IMR-90 (cell line): ENCODE measurements around the gene FKBP4. TPM values are rescaled to one million over a fixed set of nuclear protein-coding genes. Genes with fewer than 3 reads are reported as not detected.

Experiments
- ATAC-seq: fragments of 200-7000 bp; cut with Tn5 transposase; 2 replicates; pipeline ENCODE4 v1.9.1; 2020; ENCODE audit warnings: low read depth, mild to moderate bottlenecking, moderate library complexity
- BruUV-seq: library from RNA; stranded (reverse); fragments of 400-500 nt; replicated peaks from 2 replicates; lab custom pipeline; 2021; lab: Mats Ljungman, UMichigan
- CTCF ChIA-PET: fragments of 300-600 bp; formaldehyde crosslinking; extraction: SDS; loops from one replicate; lab custom pipeline; 2021; ENCODE audit warnings: antibody characterized with exemption; lab: Yijun Ruan, JAX
- POLR2A ChIA-PET: fragments of 300-600 bp; sonication (Branson Sonifier 250); formaldehyde crosslinking; loops from one replicate; lab custom pipeline; 2022; ENCODE audit warnings: antibody characterized with exemption; ENCODE audit not compliant: unreplicated experiment; lab: Charles Lee
- DNase-seq: peaks from one replicate; pipeline ENCODE4 v3.0.0; 2013
- H2AFZ ChIP-seq: replicated peaks from 2 replicates; pipeline ENCODE3; 2013; ENCODE audit warnings: low read length, mild to moderate bottlenecking; ENCODE audit not compliant: poor library complexity
- H2AK5ac ChIP-seq: 2 replicates; pipeline ENCODE4 v1.6.1; 2013; ENCODE audit warnings: low read depth, low read length, inconsistent platforms
- H2AK9ac ChIP-seq: replicated peaks from 2 replicates; pipeline ENCODE3; 2013; ENCODE audit warnings: mild to moderate bottlenecking, low read depth, low read length, moderate library complexity; ENCODE audit not compliant: poor library complexity
- H2BK120ac ChIP-seq: 2 replicates; pipeline ENCODE4 v1.6.1; 2013; ENCODE audit warnings: low read depth, low read length, inconsistent platforms
- H2BK15ac ChIP-seq: 3 replicates; pipeline ENCODE4 v1.6.1; 2013; ENCODE audit warnings: low read depth, low read length, inconsistent platforms
- H2BK20ac ChIP-seq: 2 replicates; pipeline ENCODE4 v1.6.1; 2013; ENCODE audit warnings: low read depth, mild to moderate bottlenecking, inconsistent platforms, low read length, moderate library complexity
- H2BK5ac ChIP-seq: 2 replicates; pipeline ENCODE4 v1.6.1; 2013; ENCODE audit warnings: mild to moderate bottlenecking, low read depth, low read length, inconsistent platforms; ENCODE audit not compliant: poor library complexity, severe bottlenecking
- H3K14ac ChIP-seq: replicated peaks from 2 replicates; pipeline ENCODE4 v1.6.1; 2013; ENCODE audit warnings: low read depth, low read length, inconsistent platforms
- H3K18ac ChIP-seq: 2 replicates; pipeline ENCODE4 v1.6.1; 2013; ENCODE audit warnings: low read depth, low read length, control low read depth
- H3K23ac ChIP-seq: 2 replicates; pipeline ENCODE4 v1.6.1; 2013; ENCODE audit warnings: low read depth, low read length, inconsistent platforms
- H3K27ac ChIP-seq: 2 replicates; pipeline ENCODE4 v1.5.1; 2013; ENCODE audit warnings: mild to moderate bottlenecking, control low read depth, low read length; ENCODE audit not compliant: insufficient read depth
- H3K27me3 ChIP-seq: 2 replicates; pipeline ENCODE4 v1.6.1; 2013; ENCODE audit warnings: low read length; ENCODE audit not compliant: control insufficient read depth, insufficient read depth
- H3K36me3 ChIP-seq: 2 replicates; pipeline ENCODE4 v1.6.1; 2013; ENCODE audit warnings: low read length, mixed read lengths; ENCODE audit not compliant: control insufficient read depth, insufficient read depth
- H3K4ac ChIP-seq: 2 replicates; pipeline ENCODE4 v1.6.1; 2013; ENCODE audit warnings: low read depth, low read length, inconsistent platforms
- H3K4me1 ChIP-seq: 2 replicates; pipeline ENCODE4 v1.6.1; 2013; ENCODE audit warnings: low read length, mixed read lengths; ENCODE audit not compliant: control insufficient read depth, insufficient read depth
- H3K4me2 ChIP-seq: 2 replicates; pipeline ENCODE4 v1.6.1; 2013; ENCODE audit warnings: low read depth, mild to moderate bottlenecking, control low read depth, low read length, moderate library complexity
- H3K4me3 ChIP-seq: 2 replicates; pipeline ENCODE4 v1.5.1; 2013; ENCODE audit warnings: low read depth, mild to moderate bottlenecking, control low read depth, low read length, moderate library complexity; ENCODE audit not compliant: insufficient read depth
- H3K56ac ChIP-seq: 2 replicates; pipeline ENCODE4 v1.6.1; 2013; ENCODE audit warnings: low read length, inconsistent platforms; ENCODE audit not compliant: insufficient read depth; ENCODE audit errors: extremely low read depth
- H3K79me1 ChIP-seq, 2 experiments: 2 replicates each; pipeline ENCODE4 v1.6.1; 2013; ENCODE audit warnings: low read length in 2 of 2, inconsistent platforms in 1 of 2, low read depth in 1 of 2
- H3K9ac ChIP-seq: 2 replicates; pipeline ENCODE4 v1.6.1; 2013; ENCODE audit warnings: low read depth, low read length, control low read depth
- H3K9me1 ChIP-seq: 2 replicates; pipeline ENCODE4 v1.6.1; 2013; ENCODE audit warnings: low read length, inconsistent platforms; ENCODE audit not compliant: insufficient read depth
- H3K9me3 ChIP-seq: 2 replicates; pipeline ENCODE4 v1.6.1; 2013; ENCODE audit warnings: low read length; ENCODE audit not compliant: control insufficient read depth, insufficient read depth
- H4K20me1 ChIP-seq: 2 replicates; pipeline ENCODE4 v1.6.1; 2013; ENCODE audit warnings: low read length, inconsistent platforms; ENCODE audit not compliant: insufficient read depth
- H4K5ac ChIP-seq: 2 replicates; pipeline ENCODE4 v1.6.1; 2013; ENCODE audit warnings: mild to moderate bottlenecking, low read depth, low read length, control low read depth
- H4K8ac ChIP-seq, 2 experiments: 2 replicates each; pipeline ENCODE4 v1.6.1; 2013; ENCODE audit warnings: low read depth in 2 of 2, low read length in 2 of 2, control low read depth in 1 of 2, inconsistent platforms in 1 of 2
- H4K91ac ChIP-seq: 2 replicates; pipeline ENCODE4 v1.6.1; 2013; ENCODE audit warnings: low read depth, low read length, inconsistent platforms; ENCODE audit not compliant: insufficient read depth
- BHLHE40 ChIP-seq: fragments of 150-350 bp; IDR thresholded peaks from 2 replicates; pipeline ENCODE4 v1.6.1; 2016; ENCODE audit warnings: mild to moderate bottlenecking, low read depth, low read length
- CEBPB ChIP-seq: IDR thresholded peaks from 2 replicates; pipeline ENCODE4 v1.6.1; 2012; ENCODE audit warnings: low read depth, low read length, improper control_type of control experiment
- CHD1 ChIP-seq: IDR thresholded peaks from 2 replicates; pipeline ENCODE4 v1.6.1; 2012; ENCODE audit warnings: low read depth, low read length, improper control_type of control experiment
- CTCF ChIP-seq: conservative IDR thresholded peaks from 2 replicates; pipeline ENCODE4 v1.5.1; 2012; ENCODE audit warnings: mild to moderate bottlenecking, low read depth, low read length, improper control_type of control experiment
- FOS ChIP-seq: fragments of 150-350 bp; IDR thresholded peaks from 2 replicates; pipeline ENCODE4 v1.6.1; 2016; ENCODE audit warnings: low read depth, low read length
- MAFK ChIP-seq: IDR thresholded peaks from 2 replicates; pipeline ENCODE4 v1.6.1; 2012; ENCODE audit warnings: low read depth, low read length, improper control_type of control experiment
- MAZ ChIP-seq: IDR thresholded peaks from 2 replicates; pipeline ENCODE4 v1.6.1; 2012; ENCODE audit warnings: low read depth, mild to moderate bottlenecking, low read length, improper control_type of control experiment, moderate library complexity, borderline replicate concordance
- MXI1 ChIP-seq: IDR thresholded peaks from 2 replicates; pipeline ENCODE4 v1.6.1; 2012; ENCODE audit warnings: low read depth, mild to moderate bottlenecking, low read length, moderate library complexity, borderline replicate concordance
- NFE2L2 ChIP-seq: fragments of 150-350 bp; IDR thresholded peaks from 2 replicates; pipeline ENCODE4 v1.6.1; 2016; ENCODE audit warnings: low read depth, mild to moderate bottlenecking, low read length
- POLR2A ChIP-seq: IDR thresholded peaks from 2 replicates; pipeline ENCODE4 v1.6.1; 2012; ENCODE audit warnings: mild to moderate bottlenecking, low read depth, low read length
- RAD21 ChIP-seq: IDR thresholded peaks from 2 replicates; pipeline ENCODE4 v1.6.1; 2012; ENCODE audit warnings: low read length, improper control_type of control experiment
- RCOR1 ChIP-seq: IDR thresholded peaks from 2 replicates; pipeline ENCODE4 v1.6.1; 2012; ENCODE audit warnings: mild to moderate bottlenecking, low read length, improper control_type of control experiment; ENCODE audit not compliant: insufficient replicate concordance
- RFX5 ChIP-seq: IDR thresholded peaks from 2 replicates; pipeline ENCODE4 v1.8.0; 2012; ENCODE audit warnings: low read depth, mild to moderate bottlenecking, low read length, moderate library complexity
- SMC3 ChIP-seq: fragments of 150-350 bp; IDR thresholded peaks from 2 replicates; pipeline ENCODE4 v1.6.1; 2016; ENCODE audit warnings: low read depth, mild to moderate bottlenecking, antibody characterized with exemption, low read length, moderate library complexity
- WGBS, 2 experiments: methylation state at CpG; one replicate each; pipeline versions ENCODE4 v1.1.5 to v1.1.7; 2013; ENCODE audit warnings: missing lambda C conversion rate in 2 of 2; ENCODE audit not compliant: insufficient read length in 1 of 2; ENCODE audit errors: extremely low coverage in 2 of 2; 5-methylcytosine and 5-hydroxymethylcytosine counted together
- dilution Hi-C: fragments of 300-500 bp; cut with HindIII; formaldehyde crosslinking; loops from one replicate; pipeline ENCODE4 v1.14.3; 2018; ENCODE audit warnings: low sequenced_read_pairs; ENCODE audit not compliant: unreplicated experiment
- in situ Hi-C: fragments of 300-500 bp; cut with MboI; formaldehyde crosslinking; loops from 3 replicates; pipeline ENCODE4 v1.14.3; 2019; ENCODE audit warnings: low sequenced_read_pairs, inconsistent platforms, mixed read lengths
- intact Hi-C: fragments of 100-400 bp; cut with micrococcal nuclease; formaldehyde crosslinking; loops from 2 replicates; pipeline ENCODE4 v1.10.0; 2022
- polyA plus RNA-seq, 3 experiments: library from polyadenylated mRNA; depleted of rRNA; stranded (reverse); fragments of >200 nt; gene quantifications; 2 replicates each; pipeline ENCODE4 v1.2.3, GENCODE V29; 2012; ENCODE audit warnings: low replicate concordance in 1 of 3
- total RNA-seq: library from RNA; depleted of rRNA; stranded (reverse); fragments of >200 nt; gene quantifications from 2 replicates; pipeline ENCODE4 v1.2.3, GENCODE V29; 2012
- TF ChIP-seq, protein P1 (sequence below): fragments of 150-350 bp; IDR thresholded peaks from 2 replicates; pipeline ENCODE4 v1.6.1; 2017; ENCODE audit warnings: mild to moderate bottlenecking, antibody characterized with exemption, low read length, low read depth
- TF ChIP-seq, protein P2 (sequence below): fragments of 150-350 bp; IDR thresholded peaks from 2 replicates; pipeline ENCODE4 v1.6.1; 2016; ENCODE audit warnings: low read depth, mild to moderate bottlenecking, low read length, moderate library complexity, borderline replicate concordance

FKBP4 gene
- total and polyA plus RNA-seq, 2 of the 4 experiments (the other 2 are of a cell fraction), result 35.7 to 36.0 TPM

GRCh38 chr12:2750185-2750584 is 44.6 kb upstream of the FKBP4 start:
- Histone ChIP-seq H3K18ac (no peak overlapping the region), H2AK5ac (no peak overlapping the region), H3K4ac (no peak overlapping the region), H3K9ac (no peak overlapping the region), H4K20me1 (peaks cover 9% of the 10 kb centered on the region), H3K14ac (no peak overlapping the region), H3K27ac (no peak overlapping the region), H3K23ac (no peak overlapping the region), H2AFZ (no peak overlapping the region), H4K8ac (no peak overlapping the region), H2BK5ac (no peak overlapping the region), H2BK15ac (no peak overlapping the region), H3K36me3 (no peaks in the 10 kb centered on the region), H3K4me2 (no peak overlapping the region), H2BK120ac (no peak overlapping the region), H4K91ac (no peak overlapping the region), H3K9me1 (no peaks in the 10 kb centered on the region; the same call in 1 of the 2 replicates), H3K56ac (no peak overlapping the region), H2AK9ac (no peak overlapping the region), H2BK20ac (no peak overlapping the region), H3K9me3 (no peaks in the 10 kb centered on the region), H3K4me3 (no peak overlapping the region), H3K79me1 (no peaks in the 10 kb centered on the region), H3K4me1 (no peaks in the 10 kb centered on the region), H3K27me3 (peaks cover 17% of the 10 kb centered on the region), H4K5ac (no peak overlapping the region)
- ATAC-seq (no peak), DNase-seq (no peak)
- no peak for TF ChIP-seq RCOR1
- TF ChIP-seq RAD21, result no peak
- TF ChIP-seq MAFK, result no peak
- TF ChIP-seq NFE2L2, result no peak
- TF ChIP-seq POLR2A, result no peak
- TF ChIP-seq, protein P1, sequence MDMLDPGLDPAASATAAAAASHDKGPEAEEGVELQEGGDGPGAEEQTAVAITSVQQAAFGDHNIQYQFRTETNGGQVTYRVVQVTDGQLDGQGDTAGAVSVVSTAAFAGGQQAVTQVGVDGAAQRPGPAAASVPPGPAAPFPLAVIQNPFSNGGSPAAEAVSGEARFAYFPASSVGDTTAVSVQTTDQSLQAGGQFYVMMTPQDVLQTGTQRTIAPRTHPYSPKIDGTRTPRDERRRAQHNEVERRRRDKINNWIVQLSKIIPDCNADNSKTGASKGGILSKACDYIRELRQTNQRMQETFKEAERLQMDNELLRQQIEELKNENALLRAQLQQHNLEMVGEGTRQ, result no peak
- no peak for TF ChIP-seq MXI1
- no peak for TF ChIP-seq CEBPB
- no peak for TF ChIP-seq MAZ
- no peak for TF ChIP-seq FOS
- TF ChIP-seq, protein P2, sequence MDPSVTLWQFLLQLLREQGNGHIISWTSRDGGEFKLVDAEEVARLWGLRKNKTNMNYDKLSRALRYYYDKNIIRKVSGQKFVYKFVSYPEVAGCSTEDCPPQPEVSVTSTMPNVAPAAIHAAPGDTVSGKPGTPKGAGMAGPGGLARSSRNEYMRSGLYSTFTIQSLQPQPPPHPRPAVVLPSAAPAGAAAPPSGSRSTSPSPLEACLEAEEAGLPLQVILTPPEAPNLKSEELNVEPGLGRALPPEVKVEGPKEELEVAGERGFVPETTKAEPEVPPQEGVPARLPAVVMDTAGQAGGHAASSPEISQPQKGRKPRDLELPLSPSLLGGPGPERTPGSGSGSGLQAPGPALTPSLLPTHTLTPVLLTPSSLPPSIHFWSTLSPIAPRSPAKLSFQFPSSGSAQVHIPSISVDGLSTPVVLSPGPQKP, result no peak
- TF ChIP-seq SMC3, result no peak
- no peak for TF ChIP-seq CTCF
- no peak for TF ChIP-seq RFX5
- no peak for TF ChIP-seq BHLHE40
- no peak for TF ChIP-seq CHD1
- WGBS, 2 experiments, result 13% methylated on average over 3 of the region's 7 CpGs; no CpG with 5 or more reads in 1 of the 2 experiments
- in situ Hi-C loops, result no loop called here
- no TSS peak for BruUV-seq
- POLR2A ChIA-PET, result no interaction called here
- dilution Hi-C loops, result no loop called here
- intact Hi-C loops, result no loop called here
- CTCF ChIA-PET, result no interaction called here
